ENCODE measurements around the gene FAN1.

Gene FAN1

GRCh38 chr15:30962079-30962478, 58.4 kb downstream of the FAN1 start:
- Histone ChIP-seq H4K8ac (ENCODE audit: low read length) (no peak overlapping the region), H3K23ac (ENCODE audit: low read length in 2 of 2) (no peak overlapping the region), H3K4me3 (ENCODE audit: insufficient read depth in 1 of 2, low read depth in 1 of 2, low read length in 2 of 2) (no peak overlapping the region), H3K18ac (ENCODE audit: low read depth in 1 of 2, low read length in 2 of 2) (no peak overlapping the region), H3K4me1 (ENCODE audit: control insufficient read depth, insufficient read depth, low read depth, low read length) (peaks cover 3% of the 10 kb centered on the region), H3K14ac (ENCODE audit: low read length in 2 of 2) (no peak overlapping the region), H4K91ac (ENCODE audit: low read length) (no peak overlapping the region), H3K27ac (ENCODE audit: low read length, poor library complexity, severe bottlenecking) (no peak overlapping the region), H2AK5ac (ENCODE audit: low read length, severe bottlenecking) (no peak overlapping the region), H3K4ac (ENCODE audit: low read depth in 1 of 2, low read length in 2 of 2) (no peak overlapping the region), H3K9me3 (ENCODE audit: control insufficient read depth, low read length) (no peaks in the 10 kb centered on the region), H3K9ac (ENCODE audit: low read length) (no peak overlapping the region), H2AFZ (ENCODE audit: low read depth, low read length) (no peak overlapping the region), H3K79me1 (replicated peaks; ENCODE audit: low read length, poor library complexity, severe bottlenecking) (peaks cover 25% of the 10 kb centered on the region), H3K27me3 (ENCODE audit: control insufficient read depth in 1 of 2, insufficient read depth in 1 of 2, low read length in 2 of 2) (no peaks in the 10 kb centered on the region), H2BK5ac (ENCODE audit: low read depth, low read length, poor library complexity, severe bottlenecking) (no peak overlapping the region), H2BK120ac (ENCODE audit: low read depth, low read length) (no peak overlapping the region), H2BK12ac (ENCODE audit: low read length in 2 of 2) (no peak overlapping the region), H3K4me2 (ENCODE audit: low read length, poor library complexity, severe bottlenecking) (no peak overlapping the region), H3K36me3 (ENCODE audit: control insufficient read depth in 1 of 2, insufficient read depth in 2 of 2, low read depth in 1 of 2, low read length in 2 of 2) (peaks cover 25 to 79% of the 10 kb centered on the region in 2 experiments), H2BK15ac (ENCODE audit: low read depth, poor library complexity, severe bottlenecking) (no peak overlapping the region)
- no peak for DNase-seq

GRCh38 chr15:30962659-30963058, 58.9 kb downstream of the FAN1 start:
- Histone ChIP-seq H3K23ac (ENCODE audit: low read length in 2 of 2) (no peak overlapping the region), H3K36me3 (ENCODE audit: control insufficient read depth in 1 of 2, insufficient read depth in 2 of 2, low read depth in 1 of 2, low read length in 2 of 2) (peaks cover 21 to 79% of the 10 kb centered on the region in 2 experiments), H4K91ac (ENCODE audit: low read length) (no peak overlapping the region), H3K4me2 (ENCODE audit: low read length, poor library complexity, severe bottlenecking) (no peak overlapping the region), H3K18ac (ENCODE audit: low read depth in 1 of 2, low read length in 2 of 2) (no peak overlapping the region), H2BK5ac (ENCODE audit: low read depth, low read length, poor library complexity, severe bottlenecking) (no peak overlapping the region), H2BK120ac (ENCODE audit: low read depth, low read length) (no peak overlapping the region), H2AFZ (ENCODE audit: low read depth, low read length) (no peak overlapping the region), H2BK12ac (ENCODE audit: low read length in 2 of 2) (no peak overlapping the region), H3K27me3 (ENCODE audit: control insufficient read depth in 1 of 2, insufficient read depth in 1 of 2, low read length in 2 of 2) (no peaks in the 10 kb centered on the region), H3K9me3 (ENCODE audit: control insufficient read depth, low read length) (no peaks in the 10 kb centered on the region), H3K27ac (ENCODE audit: low read length, poor library complexity, severe bottlenecking) (no peak overlapping the region), H2AK5ac (ENCODE audit: low read length, severe bottlenecking) (no peak overlapping the region), H3K4ac (ENCODE audit: low read depth in 1 of 2, low read length in 2 of 2) (no peak overlapping the region), H4K8ac (ENCODE audit: low read length) (no peak overlapping the region), H2BK15ac (ENCODE audit: low read depth, poor library complexity, severe bottlenecking) (no peak overlapping the region), H3K79me1 (replicated peaks; ENCODE audit: low read length, poor library complexity, severe bottlenecking) (peaks cover 25% of the 10 kb centered on the region), H3K9ac (ENCODE audit: low read length) (no peak overlapping the region), H3K14ac (ENCODE audit: low read length in 2 of 2) (no peak overlapping the region), H3K4me1 (ENCODE audit: control insufficient read depth, insufficient read depth, low read depth, low read length) (peaks cover under 1% of the 10 kb centered on the region), H3K4me3 (ENCODE audit: insufficient read depth in 1 of 2, low read depth in 1 of 2, low read length in 2 of 2) (no peak overlapping the region)
- DNase-seq = no peak
- 100% methylated on average over 2 of the region's 3 CpGs for WGBS

GRCh38 chr15:30963681-30964080, 60.0 kb downstream of the FAN1 start:
- H3K4me2 ChIP-seq (ENCODE audit: low read length, poor library complexity, severe bottlenecking) = no peak overlapping the region
- peaks cover 20% of the 10 kb centered on the region for H3K79me1 ChIP-seq (replicated peaks; ENCODE audit: low read length, poor library complexity, severe bottlenecking)

GRCh38 chr15:30969724-30970123, 66.0 kb downstream of the FAN1 start:
- no peak overlapping the region for H2BK120ac ChIP-seq (ENCODE audit: low read depth, low read length)
- H3K36me3 ChIP-seq (ENCODE audit: control insufficient read depth in 1 of 2, insufficient read depth in 2 of 2, low read depth in 1 of 2, low read length in 2 of 2) = peaks cover 3 to 74% of the 10 kb centered on the region in 2 experiments
- H3K27ac ChIP-seq (ENCODE audit: low read length, poor library complexity, severe bottlenecking) = no peak overlapping the region
- no peak overlapping the region for H2AFZ ChIP-seq (ENCODE audit: low read depth, low read length)
- H3K4ac ChIP-seq (ENCODE audit: low read depth in 1 of 2, low read length in 2 of 2) = no peak overlapping the region
- no peak overlapping the region for H3K23ac ChIP-seq (ENCODE audit: low read length in 2 of 2)
- no peak overlapping the region for H3K18ac ChIP-seq (ENCODE audit: low read depth in 1 of 2, low read length in 2 of 2)
- H3K14ac ChIP-seq (ENCODE audit: low read length in 2 of 2) = no peak overlapping the region
- no peak overlapping the region for H2BK12ac ChIP-seq (ENCODE audit: low read length in 2 of 2)
- H3K4me3 ChIP-seq (ENCODE audit: insufficient read depth in 1 of 2, low read depth in 1 of 2, low read length in 2 of 2) = no peak overlapping the region
- H3K4me1 ChIP-seq (ENCODE audit: control insufficient read depth, insufficient read depth, low read depth, low read length) = no peaks in the 10 kb centered on the region
- H2BK15ac ChIP-seq (ENCODE audit: low read depth, poor library complexity, severe bottlenecking) = no peak overlapping the region
- H3K27me3 ChIP-seq (ENCODE audit: control insufficient read depth in 1 of 2, insufficient read depth in 1 of 2, low read length in 2 of 2) = no peaks in the 10 kb centered on the region
- no peak overlapping the region for H3K9ac ChIP-seq (ENCODE audit: low read length)
- DNase-seq = no peak
- H4K8ac ChIP-seq (ENCODE audit: low read length) = no peak overlapping the region
- no peak overlapping the region for H4K91ac ChIP-seq (ENCODE audit: low read length)
- no peak overlapping the region for H2BK5ac ChIP-seq (ENCODE audit: low read depth, low read length, poor library complexity, severe bottlenecking)
- WGBS = 100% methylated on average over 1 of the region's 2 CpGs
- no peak overlapping the region for H3K4me2 ChIP-seq (ENCODE audit: low read length, poor library complexity, severe bottlenecking)
- no peaks in the 10 kb centered on the region for H3K9me3 ChIP-seq (ENCODE audit: control insufficient read depth, low read length)
- H2AK5ac ChIP-seq (ENCODE audit: low read length, severe bottlenecking) = no peak overlapping the region
- H3K79me1 ChIP-seq (replicated peaks; ENCODE audit: low read length, poor library complexity, severe bottlenecking) = peaks cover 20% of the 10 kb centered on the region

More at GRCh38 chr15:30963681-30964080, 60.0 kb downstream of the FAN1 start:
- no peak overlapping the region for H2BK5ac ChIP-seq (ENCODE audit: low read depth, low read length, poor library complexity, severe bottlenecking)
- no peak for DNase-seq
- H3K14ac ChIP-seq (ENCODE audit: low read length in 2 of 2) = no peak overlapping the region
- H3K18ac ChIP-seq (ENCODE audit: low read depth in 1 of 2, low read length in 2 of 2) = no peak overlapping the region
- WGBS = 100% methylated on average over 2 of the region's 3 CpGs
- H2BK15ac ChIP-seq (ENCODE audit: low read depth, poor library complexity, severe bottlenecking) = no peak overlapping the region
- H2AK5ac ChIP-seq (ENCODE audit: low read length, severe bottlenecking) = no peak overlapping the region
- no peaks in the 10 kb centered on the region for H3K9me3 ChIP-seq (ENCODE audit: control insufficient read depth, low read length)
- H2BK12ac ChIP-seq (ENCODE audit: low read length in 2 of 2) = no peak overlapping the region
- no peak overlapping the region for H3K23ac ChIP-seq (ENCODE audit: low read length in 2 of 2)
- no peaks in the 10 kb centered on the region for H3K27me3 ChIP-seq (ENCODE audit: control insufficient read depth in 1 of 2, insufficient read depth in 1 of 2, low read length in 2 of 2)
- H4K91ac ChIP-seq (ENCODE audit: low read length) = no peak overlapping the region
- H3K27ac ChIP-seq (ENCODE audit: low read length, poor library complexity, severe bottlenecking) = no peak overlapping the region
- H2BK120ac ChIP-seq (ENCODE audit: low read depth, low read length) = no peak overlapping the region
- H3K4ac ChIP-seq (ENCODE audit: low read depth in 1 of 2, low read length in 2 of 2) = no peak overlapping the region
- no peak overlapping the region for H4K8ac ChIP-seq (ENCODE audit: low read length)
- H3K36me3 ChIP-seq (ENCODE audit: control insufficient read depth in 1 of 2, insufficient read depth in 2 of 2, low read depth in 1 of 2, low read length in 2 of 2) = peaks cover 14 to 68% of the 10 kb centered on the region in 2 experiments
- no peak overlapping the region for H2AFZ ChIP-seq (ENCODE audit: low read depth, low read length)
- H3K4me3 ChIP-seq (ENCODE audit: insufficient read depth in 1 of 2, low read depth in 1 of 2, low read length in 2 of 2) = no peak overlapping the region
- no peak overlapping the region for H3K9ac ChIP-seq (ENCODE audit: low read length)
- H3K4me1 ChIP-seq (ENCODE audit: control insufficient read depth, insufficient read depth, low read depth, low read length) = no peaks in the 10 kb centered on the region

Data from mesenchymal stem cell (in vitro differentiated cells and primary cell).